ENCODE measurements around the gene VPS13C. TPM values are rescaled to one million over a fixed set of nuclear protein-coding genes. Genes with fewer than 3 reads are reported as not detected.

VPS13C gene
- total and polyA plus RNA-seq, 2 donors (not counting 1 experiment from before 2014, with no cell fraction given), result 40.0 to 236 TPM

- H3K4me1 Mint-ChIP-seq, result no peaks in the 10 kb centered on the region
- no peak overlapping the region for H3K4me2 ChIP-seq (replicated peaks; ENCODE audit: low read depth, low read length, poor library complexity, severe bottlenecking)
- H3K9me3 Mint-ChIP-seq (ENCODE audit: insufficient read depth), result no peaks in the 10 kb centered on the region
- ChIA-PET POLR2A (no interaction called here), CTCF (interaction anchor here (1.6 kb wide), 1 partner anchor 86 kb away, joined by 5 read pairs; the partner anchor contains the start of gene VPS13C)
- no peaks in the 10 kb centered on the region for H3K27me3 ChIP-seq (replicated peaks in 1 of 4; ENCODE audit: control extremely low read depth in 1 of 4, control insufficient read depth in 3 of 4, insufficient read depth in 4 of 4, low read length in 3 of 4)
- no peaks in the 10 kb centered on the region for H3K79me2 ChIP-seq (ENCODE audit: control insufficient read depth, insufficient read depth, low read length)
- no peaks in the 10 kb centered on the region for H3K9me3 ChIP-seq (ENCODE audit: control extremely low read depth in 1 of 3, control insufficient read depth in 2 of 3, insufficient read depth in 1 of 3, low read length in 2 of 3)
- no peak overlapping the region for H3K27ac ChIP-seq (ENCODE audit: low read length in 2 of 2)
- no peak overlapping the region for H3K9ac ChIP-seq (ENCODE audit: low read length)
- TF ChIP-seq CTCF (IDR thresholded peaks at IDR 0.05) (no peak), EZH2 (IDR thresholded peaks at IDR 0.05; ENCODE audit: borderline replicate concordance, insufficient read depth, low read depth, low read length, poor library complexity, severe bottlenecking) (no peak)
- no peak overlapping the region for H3K4me3 Mint-ChIP-seq
- intact Hi-C loops (cut with micrococcal nuclease), result loop anchor here (10.0 kb wide), 1 partner anchor 90 kb away; the partner anchor contains the start of genes C2CD4A and VPS13C
- DNase-seq (no peak), ATAC-seq (ENCODE audit: low read depth) (no peak)
- no peak overlapping the region for H3K4me3 ChIP-seq (ENCODE audit: control extremely low read depth in 1 of 5, extremely low read depth in 1 of 5, insufficient read depth in 1 of 5, low read depth in 2 of 5, low read length in 4 of 5)
- H3K27ac Mint-ChIP-seq, result no peak overlapping the region
- no peaks in the 10 kb centered on the region for H4K20me1 ChIP-seq (ENCODE audit: control insufficient read depth, insufficient read depth, low read length, poor library complexity, severe bottlenecking)
- H2AFZ ChIP-seq (ENCODE audit: insufficient read depth, low read depth, low read length, poor library complexity, severe bottlenecking), result no peak overlapping the region
- 100% methylated on average over 1 of the region's 1 CpG for WGBS (ENCODE audit: insufficient coverage)
- H3K36me3 ChIP-seq (replicated peaks in 1 of 2; ENCODE audit: control extremely low read depth in 1 of 2, control insufficient read depth in 1 of 2, extremely low read depth in 1 of 2, insufficient read depth in 2 of 2, low read length in 1 of 2), result peaks cover 12 to 73% of the 10 kb centered on the region in 2 experiments
- H3K4me1 ChIP-seq (ENCODE audit: control insufficient read depth in 2 of 2, insufficient read depth in 2 of 2, low read length in 2 of 2), result no peaks in the 10 kb centered on the region
- H3K27me3 Mint-ChIP-seq, result no peaks in the 10 kb centered on the region
These were observed 85.5 kb downstream of the VPS13C start for GRCh38 chr15:61974759-61975158.

GRCh38 chr15:61974118-61974517, 86.1 kb downstream of the VPS13C start:
- intact Hi-C loops (cut with micrococcal nuclease), result loop anchor here (10.0 kb wide), 1 partner anchor 91 kb away; the partner anchor contains the start of genes C2CD4A and VPS13C

More at GRCh38 chr15:61974118-61974517, 86.1 kb downstream of the VPS13C start:
- Histone ChIP-seq H3K4me2 (replicated peaks; ENCODE audit: low read depth, low read length, poor library complexity, severe bottlenecking) (no peak overlapping the region), H3K27me3 (replicated peaks in 1 of 4; ENCODE audit: control extremely low read depth in 1 of 4, control insufficient read depth in 3 of 4, insufficient read depth in 4 of 4, low read length in 3 of 4) (no peaks in the 10 kb centered on the region), H3K36me3 (replicated peaks in 1 of 2; ENCODE audit: control extremely low read depth in 1 of 2, control insufficient read depth in 1 of 2, extremely low read depth in 1 of 2, insufficient read depth in 2 of 2, low read length in 1 of 2) (peaks cover 12 to 68% of the 10 kb centered on the region in 2 experiments), H2AFZ (ENCODE audit: insufficient read depth, low read depth, low read length, poor library complexity, severe bottlenecking) (no peak overlapping the region), H4K20me1 (ENCODE audit: control insufficient read depth, insufficient read depth, low read length, poor library complexity, severe bottlenecking) (no peaks in the 10 kb centered on the region), H3K4me1 (ENCODE audit: control insufficient read depth in 2 of 2, insufficient read depth in 2 of 2, low read length in 2 of 2) (no peaks in the 10 kb centered on the region), H3K9ac (ENCODE audit: low read length) (no peak overlapping the region), H3K27ac (ENCODE audit: low read length in 2 of 2) (no peak overlapping the region), H3K79me2 (ENCODE audit: control insufficient read depth, insufficient read depth, low read length) (no peaks in the 10 kb centered on the region), H3K4me3 (ENCODE audit: control extremely low read depth in 1 of 5, extremely low read depth in 1 of 5, insufficient read depth in 1 of 5, low read depth in 2 of 5, low read length in 4 of 5) (no peak overlapping the region), H3K9me3 (ENCODE audit: control extremely low read depth in 1 of 3, control insufficient read depth in 2 of 3, insufficient read depth in 1 of 3, low read length in 2 of 3) (no peaks in the 10 kb centered on the region)
- no CpG with 5 or more reads among the region's 1 CpG for WGBS (ENCODE audit: insufficient coverage)
- Mint-ChIP-seq H3K4me3 (no peak overlapping the region), H3K9me3 (ENCODE audit: insufficient read depth) (no peaks in the 10 kb centered on the region), H3K27me3 (no peaks in the 10 kb centered on the region), H3K27ac (no peak overlapping the region), H3K4me1 (no peaks in the 10 kb centered on the region)
- CTCF ChIA-PET, result interaction anchor here (0.6 to 1.6 kb wide), 2 partner anchors 32 to 86 kb away, joined by 3 to 5 read pairs; partner anchors contain the start of gene VPS13C
- ATAC-seq (ENCODE audit: low read depth) (no peak), DNase-seq (no peak)
- no peak for TF ChIP-seq EZH2 (IDR thresholded peaks at IDR 0.05; ENCODE audit: borderline replicate concordance, insufficient read depth, low read depth, low read length, poor library complexity, severe bottlenecking)
- no peak for TF ChIP-seq CTCF (IDR thresholded peaks at IDR 0.05)
- POLR2A ChIA-PET, result no interaction called here
